Activated CD8-positive, alpha-beta memory T cell treated with anti-CD3 and anti-CD28 coated beads for 48 hours (primary cell): Measurements from ENCODE around the gene TULP4.
"Not testable (repeated sequence)": the region's sequence is repeated elsewhere in the genome, so short reads cannot be mapped to it uniquely, and the experiment has no call there.

ENCODE experiments used
- DNase-seq, 3 experiments: peaks; one replicate each; pipeline ENCODE4 v3.0.0-alpha.2; 2020; ENCODE audit warnings: low read depth in 2 of 3, low spot score in 2 of 3

TULP4 gene

DNA sequence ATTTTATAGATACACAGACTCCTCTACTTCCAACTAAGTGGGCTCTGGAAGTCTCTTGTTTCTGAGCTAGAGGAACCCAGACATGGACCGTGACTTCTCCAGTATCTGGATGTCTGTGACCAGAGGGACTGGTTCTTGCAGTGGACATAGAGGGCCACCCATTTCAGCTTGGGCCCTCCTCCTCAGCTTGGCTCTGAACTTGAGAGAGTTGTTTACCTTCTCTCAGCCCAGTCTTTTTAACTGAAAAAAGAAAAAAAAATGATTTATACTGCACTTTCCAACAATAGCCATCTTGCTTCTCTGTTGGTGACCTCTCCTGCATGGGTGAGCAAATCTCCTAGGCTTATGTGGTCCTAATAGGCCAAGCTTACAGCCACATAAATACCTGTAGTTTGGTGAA is 187.3 kb downstream of the TULP4 start:
- no peak for DNase-seq

DNA sequence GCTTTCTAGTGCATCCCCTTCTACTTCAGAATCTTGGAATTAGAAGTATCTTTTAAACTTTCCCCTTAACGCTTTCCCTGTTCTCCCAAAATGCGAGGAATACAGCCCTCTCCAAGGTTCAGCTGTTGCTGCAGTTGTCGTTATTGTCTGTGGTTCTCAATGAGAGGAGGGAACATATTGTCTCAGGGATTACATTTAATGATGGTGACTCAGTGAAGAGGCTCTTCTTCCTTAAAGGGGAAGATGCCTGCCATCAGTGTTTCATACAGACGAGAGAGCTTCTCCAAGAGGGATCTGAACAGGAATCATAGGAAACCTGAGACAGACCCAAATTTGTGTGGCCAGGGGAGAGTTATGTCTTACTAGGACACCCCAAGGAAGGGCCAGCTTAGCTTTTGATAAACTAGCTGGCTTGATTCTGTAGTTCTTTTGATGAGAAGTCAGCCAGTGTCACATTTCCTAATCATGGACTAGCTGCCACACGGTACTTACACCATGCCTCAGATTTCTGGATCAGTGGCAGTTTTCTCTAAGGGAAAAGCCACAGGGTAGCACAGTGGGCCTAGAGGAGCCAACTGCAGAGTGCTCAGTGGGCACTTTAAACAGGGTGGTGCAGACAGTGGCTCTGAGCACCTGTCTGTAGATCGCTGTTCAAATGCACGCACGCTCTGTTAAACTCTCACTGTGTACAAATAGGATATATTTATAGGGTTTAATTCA is 187.9 kb downstream of the TULP4 start:
- no peak for DNase-seq

DNA sequence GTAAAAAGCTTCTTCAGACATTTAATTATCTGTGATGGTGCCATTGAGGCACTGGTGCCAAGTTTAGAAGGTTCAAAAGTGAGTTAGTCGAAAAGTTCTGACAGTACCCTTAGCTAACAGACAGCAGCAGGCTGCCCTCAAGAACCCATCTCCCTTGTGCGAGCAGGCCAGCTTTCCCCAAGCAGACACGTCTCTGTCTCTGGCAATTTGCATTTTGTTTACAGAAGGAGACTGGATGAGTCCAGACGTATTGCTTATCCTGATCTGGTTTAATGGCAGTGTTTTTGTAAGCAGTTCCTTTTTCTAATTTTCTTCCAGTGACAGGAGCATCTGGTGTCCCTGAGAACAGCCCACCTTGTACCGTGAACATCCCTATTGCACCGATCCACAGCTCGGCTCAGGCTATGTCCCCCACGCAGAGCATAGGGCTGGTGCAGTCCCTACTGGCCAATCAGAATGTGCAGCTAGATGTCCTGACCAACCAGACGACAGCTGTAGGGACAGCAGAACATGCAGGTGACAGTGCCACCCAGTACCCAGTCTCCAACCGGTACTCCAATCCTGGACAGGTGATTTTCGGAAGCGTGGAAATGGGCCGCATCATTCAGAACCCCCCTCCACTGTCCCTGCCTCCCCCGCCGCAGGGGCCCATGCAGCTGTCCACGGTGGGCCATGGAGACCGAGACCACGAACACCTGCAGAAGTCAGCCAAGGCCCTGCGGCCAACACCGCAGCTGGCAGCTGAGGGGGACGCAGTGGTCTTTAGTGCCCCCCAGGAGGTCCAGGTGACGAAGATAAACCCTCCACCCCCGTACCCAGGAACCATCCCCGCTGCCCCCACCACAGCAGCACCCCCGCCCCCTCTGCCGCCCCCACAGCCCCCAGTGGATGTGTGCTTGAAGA is 189.3 kb downstream of the TULP4 start:
- no peak for DNase-seq

DNA sequence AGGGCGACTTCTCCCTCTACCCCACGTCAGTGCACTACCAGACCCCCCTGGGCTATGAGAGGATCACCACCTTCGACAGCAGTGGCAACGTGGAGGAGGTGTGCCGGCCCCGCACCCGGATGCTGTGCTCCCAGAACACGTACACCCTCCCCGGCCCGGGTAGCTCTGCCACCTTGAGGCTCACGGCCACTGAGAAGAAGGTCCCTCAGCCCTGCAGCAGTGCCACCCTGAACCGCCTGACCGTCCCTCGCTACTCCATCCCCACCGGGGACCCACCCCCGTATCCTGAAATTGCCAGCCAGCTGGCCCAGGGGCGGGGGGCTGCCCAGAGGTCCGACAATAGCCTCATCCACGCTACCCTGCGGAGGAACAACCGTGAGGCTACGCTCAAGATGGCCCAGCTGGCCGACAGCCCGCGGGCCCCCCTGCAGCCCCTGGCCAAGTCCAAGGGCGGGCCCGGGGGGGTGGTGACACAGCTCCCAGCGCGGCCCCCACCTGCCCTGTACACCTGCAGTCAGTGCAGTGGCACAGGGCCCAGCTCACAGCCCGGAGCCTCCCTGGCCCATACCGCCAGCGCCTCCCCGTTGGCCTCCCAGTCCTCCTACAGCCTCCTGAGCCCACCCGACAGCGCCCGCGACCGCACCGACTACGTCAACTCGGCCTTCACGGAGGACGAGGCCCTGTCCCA is 190.1 kb downstream of the TULP4 start:
- no peak for DNase-seq

DNA sequence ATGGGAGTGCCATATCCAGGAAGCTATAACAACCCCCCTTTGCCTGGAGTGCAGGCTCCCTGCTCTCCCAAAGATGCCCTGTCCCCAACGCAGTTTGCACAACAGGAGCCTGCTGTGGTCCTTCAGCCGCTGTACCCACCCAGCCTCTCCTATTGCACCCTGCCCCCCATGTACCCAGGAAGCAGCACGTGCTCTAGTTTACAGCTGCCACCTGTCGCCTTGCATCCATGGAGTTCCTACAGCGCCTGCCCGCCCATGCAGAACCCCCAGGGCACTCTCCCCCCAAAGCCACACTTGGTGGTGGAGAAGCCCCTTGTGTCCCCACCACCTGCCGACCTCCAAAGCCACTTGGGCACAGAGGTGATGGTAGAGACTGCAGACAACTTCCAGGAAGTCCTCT is 191.0 kb downstream of the TULP4 start:
- no peak for DNase-seq

DNA sequence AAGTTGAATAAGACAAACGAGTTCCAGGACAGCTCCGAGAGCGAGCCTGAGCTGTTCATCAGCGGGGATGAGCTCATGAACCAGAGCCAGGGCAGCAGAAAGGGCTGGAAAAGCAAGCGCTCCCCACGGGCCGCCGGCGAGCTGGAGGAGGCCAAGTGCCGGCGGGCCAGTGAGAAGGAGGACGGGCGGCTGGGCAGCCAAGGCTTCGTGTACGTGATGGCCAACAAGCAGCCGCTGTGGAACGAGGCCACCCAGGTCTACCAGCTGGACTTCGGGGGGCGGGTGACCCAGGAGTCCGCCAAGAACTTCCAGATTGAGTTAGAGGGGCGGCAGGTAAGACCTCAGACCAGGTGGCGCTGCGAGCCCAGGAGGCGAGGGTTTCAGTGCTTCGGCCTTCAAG is 191.6 kb downstream of the TULP4 start:
- no peak for DNase-seq

DNA sequence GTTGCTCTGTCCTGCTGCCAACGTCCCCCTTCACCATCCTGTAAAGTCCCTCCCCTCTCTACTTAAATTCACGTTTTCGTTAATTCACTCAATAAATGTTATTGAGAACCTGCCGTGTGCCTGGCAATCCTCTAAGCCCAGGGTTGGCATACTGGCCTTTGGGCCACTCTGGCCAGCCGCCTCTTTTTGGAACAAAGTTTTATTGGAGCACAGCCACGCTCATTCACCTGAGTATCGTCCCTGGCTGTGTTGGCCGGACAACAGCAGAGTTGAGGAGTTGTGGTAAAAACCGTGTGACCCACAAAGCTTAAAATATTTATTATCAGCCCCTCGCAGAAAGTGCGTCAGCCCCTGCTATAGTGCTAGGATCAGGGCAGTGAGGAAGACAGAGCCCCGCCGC is 192.9 kb downstream of the TULP4 start:
- no peak for DNase-seq

DNA sequence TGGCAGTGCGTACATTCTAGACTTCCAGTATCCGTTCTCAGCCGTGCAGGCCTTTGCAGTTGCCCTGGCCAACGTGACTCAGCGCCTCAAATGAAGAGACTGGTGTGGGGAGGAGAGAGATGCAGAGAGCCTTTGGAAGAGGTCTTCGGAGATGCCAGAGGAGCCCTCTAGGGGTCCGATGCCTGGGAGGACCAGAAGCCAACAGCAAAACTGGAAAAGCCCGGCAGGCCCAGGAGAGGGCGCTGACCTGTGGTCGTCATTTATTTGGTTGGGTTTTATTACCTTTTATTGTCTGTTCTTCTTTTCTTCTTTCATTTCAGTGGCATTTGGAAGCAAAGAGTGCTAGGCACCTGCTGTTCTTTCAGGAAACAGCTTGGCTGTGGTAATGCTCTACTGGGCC is 194.3 kb downstream of the TULP4 start:
- no peak for DNase-seq

DNA sequence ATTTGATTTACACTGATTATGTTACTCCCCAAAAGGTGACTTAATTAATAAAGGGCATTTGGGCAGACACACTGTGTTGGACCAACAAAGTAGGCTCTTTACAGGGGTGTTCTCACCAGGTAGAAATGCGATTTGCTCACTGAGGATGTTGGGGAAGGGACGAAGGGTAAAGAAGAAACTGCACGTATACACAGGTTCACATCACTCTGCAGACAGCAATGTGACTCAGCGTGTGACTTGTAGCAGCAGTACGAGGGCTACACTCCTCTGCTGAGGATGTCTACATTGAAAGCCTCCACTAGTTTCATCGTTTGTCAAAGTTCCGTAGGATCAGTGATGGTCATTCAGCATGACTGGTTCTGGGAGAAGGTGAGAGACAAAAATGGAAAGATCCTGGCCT is 194.9 kb downstream of the TULP4 start:
- DNase-seq, result no peak

DNA sequence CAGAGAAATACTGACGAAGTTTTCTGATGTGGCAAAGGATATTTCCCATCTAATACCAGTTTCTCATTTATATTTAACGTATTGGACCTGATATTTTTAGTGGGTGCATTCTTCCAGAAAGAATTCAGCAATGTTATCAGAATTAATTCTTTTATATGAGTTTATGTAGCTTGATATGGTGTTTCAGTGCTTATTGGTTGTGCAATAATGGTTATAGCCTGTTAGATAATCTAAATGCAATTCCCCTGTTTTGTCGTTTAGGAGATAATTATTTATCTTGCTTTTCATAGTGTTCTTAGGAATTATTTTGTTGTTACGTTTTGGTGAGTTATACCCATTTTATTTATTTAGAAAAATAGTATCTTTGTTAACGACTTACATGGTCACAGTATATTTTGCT is 196.2 kb downstream of the TULP4 start:
- DNase-seq, result no peak

DNA sequence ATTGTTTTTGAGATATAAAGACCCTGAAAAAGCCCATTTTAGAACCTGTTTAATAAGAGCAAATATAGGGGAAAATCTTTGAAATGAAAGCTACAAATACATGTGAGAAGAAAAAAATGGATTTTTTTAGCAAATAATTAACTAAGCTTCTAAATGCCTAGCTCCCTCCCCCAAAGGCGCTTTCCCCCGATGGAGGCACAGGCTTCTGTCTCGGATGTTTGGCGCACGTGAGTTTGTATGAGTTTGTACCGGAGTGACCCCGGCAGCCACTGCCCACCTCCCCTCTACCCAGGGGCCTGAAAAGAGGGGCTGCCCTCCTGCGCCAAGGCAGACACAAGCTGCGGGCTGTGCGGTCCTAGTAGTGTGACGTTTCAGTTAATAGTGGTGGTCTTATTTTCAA is 197.2 kb downstream of the TULP4 start:
- DNase-seq, result no peak

DNA sequence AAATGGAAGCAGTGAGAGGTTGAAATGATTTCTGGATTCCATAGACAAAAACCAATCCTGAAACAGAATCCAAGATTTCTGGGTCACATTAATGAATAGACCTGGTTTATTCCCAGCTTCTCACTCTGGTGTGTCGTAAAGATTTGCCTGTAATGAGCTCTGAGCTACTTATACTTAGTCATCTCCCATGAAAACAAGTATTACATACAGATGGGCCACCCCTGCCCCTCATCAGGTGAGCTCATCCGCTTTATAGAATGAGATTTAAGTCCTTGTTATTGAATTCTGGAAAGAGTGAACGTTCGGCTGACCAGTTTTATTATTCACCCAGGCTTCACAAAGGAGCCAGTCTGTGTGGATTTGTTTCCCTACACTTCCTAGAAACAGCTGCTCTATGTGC is 200.5 kb downstream of the TULP4 start:
- no peak for DNase-seq

DNA sequence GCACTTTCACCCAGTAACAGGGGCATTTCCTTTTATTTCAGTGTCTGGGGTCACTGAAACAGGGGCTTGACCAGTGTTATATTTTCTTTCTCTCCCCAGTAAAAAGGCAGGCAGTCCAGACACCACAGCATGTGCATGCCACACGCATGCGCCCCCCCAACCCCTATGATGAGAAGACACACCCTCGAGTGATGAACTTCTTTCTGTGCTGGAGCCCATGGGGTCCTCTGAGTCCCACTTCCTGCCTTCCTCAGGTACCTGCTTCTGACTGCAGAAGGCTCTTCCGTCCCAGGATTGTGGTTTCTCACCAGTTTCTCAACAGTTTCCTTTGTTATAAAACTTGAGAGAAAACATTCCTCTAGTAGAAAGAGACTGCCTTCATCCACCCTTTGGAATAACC is 201.9 kb downstream of the TULP4 start:
- no peak for DNase-seq

DNA sequence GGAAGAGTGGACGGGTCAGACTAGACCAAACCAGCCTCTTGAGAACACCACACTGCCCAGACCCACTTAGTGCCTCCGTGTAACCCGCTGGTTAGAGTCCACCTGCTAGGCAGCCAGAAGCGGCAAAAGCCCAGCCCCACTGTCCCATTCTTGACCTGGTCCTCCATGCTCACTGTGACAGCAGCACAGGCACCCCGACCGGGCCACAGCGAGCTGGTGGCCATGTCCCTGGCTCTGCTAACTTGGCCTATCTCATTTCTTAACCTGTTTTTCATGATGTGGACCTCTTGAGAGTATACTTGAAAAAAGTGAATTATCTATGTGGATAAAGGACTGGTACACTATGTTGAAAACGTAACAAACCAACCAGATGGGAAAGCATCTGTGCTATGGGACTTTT is 202.7 kb downstream of the TULP4 start:
- no peak for DNase-seq

DNA sequence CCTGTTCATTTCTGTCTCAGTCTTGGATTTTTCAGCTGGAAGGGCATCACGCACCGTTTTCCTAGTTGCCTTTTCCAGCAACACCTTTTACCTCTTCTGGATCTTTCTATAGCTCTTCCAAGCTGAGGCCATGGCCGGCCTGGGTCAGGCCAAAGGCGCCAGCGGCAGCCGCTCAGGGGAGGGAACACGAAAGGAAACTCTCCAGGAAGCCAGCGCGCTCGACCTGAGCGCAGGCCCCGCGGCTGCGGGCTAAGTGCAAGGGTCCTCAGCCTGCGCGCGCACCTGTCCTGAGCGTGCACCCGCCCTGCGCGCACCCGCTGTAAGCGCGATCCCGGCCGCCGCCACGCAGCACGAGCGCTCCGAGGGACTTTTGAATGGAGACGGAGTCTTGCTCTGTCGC is 203.8 kb downstream of the TULP4 start:
- no peak for DNase-seq

DNA sequence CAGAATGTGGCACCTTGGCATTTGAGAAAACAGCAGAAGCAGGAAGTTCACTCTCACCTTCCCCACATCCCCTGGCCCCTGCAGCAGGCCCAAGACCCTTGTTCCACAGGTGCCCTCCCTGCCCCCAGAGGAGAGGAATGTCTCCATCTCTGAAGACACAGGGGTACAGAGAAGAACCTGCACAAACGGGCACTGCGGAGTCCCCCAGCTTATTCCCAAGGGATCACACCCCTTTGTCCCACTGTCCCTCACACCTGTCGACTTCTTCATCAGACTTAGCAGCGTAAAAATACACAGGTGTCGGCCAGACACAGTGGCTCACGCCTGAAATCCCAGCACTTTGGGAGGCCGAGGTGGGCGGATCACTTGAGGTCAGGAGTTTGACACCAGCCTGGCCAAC is 204.8 kb downstream of the TULP4 start:
- DNase-seq, result no peak

DNA sequence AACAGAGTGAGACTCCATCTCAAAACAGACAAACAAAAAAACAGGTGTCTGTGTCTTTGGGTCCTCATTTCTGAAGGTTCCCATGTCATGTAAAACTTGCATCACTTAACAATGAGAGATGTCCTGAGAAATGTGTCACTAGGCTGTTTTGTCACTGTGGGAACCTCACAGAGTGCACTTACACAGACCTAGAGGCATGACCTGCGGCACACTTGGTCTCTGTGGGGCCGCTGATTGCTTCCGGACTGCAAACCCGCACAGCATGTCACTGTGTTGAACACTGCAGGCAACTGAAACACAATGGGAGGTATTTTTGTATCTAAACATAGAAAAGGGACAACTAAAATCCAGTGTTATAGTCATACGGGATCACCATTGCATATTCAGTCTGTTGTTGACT is 205.3 kb downstream of the TULP4 start:
- DNase-seq, result no peak

DNA sequence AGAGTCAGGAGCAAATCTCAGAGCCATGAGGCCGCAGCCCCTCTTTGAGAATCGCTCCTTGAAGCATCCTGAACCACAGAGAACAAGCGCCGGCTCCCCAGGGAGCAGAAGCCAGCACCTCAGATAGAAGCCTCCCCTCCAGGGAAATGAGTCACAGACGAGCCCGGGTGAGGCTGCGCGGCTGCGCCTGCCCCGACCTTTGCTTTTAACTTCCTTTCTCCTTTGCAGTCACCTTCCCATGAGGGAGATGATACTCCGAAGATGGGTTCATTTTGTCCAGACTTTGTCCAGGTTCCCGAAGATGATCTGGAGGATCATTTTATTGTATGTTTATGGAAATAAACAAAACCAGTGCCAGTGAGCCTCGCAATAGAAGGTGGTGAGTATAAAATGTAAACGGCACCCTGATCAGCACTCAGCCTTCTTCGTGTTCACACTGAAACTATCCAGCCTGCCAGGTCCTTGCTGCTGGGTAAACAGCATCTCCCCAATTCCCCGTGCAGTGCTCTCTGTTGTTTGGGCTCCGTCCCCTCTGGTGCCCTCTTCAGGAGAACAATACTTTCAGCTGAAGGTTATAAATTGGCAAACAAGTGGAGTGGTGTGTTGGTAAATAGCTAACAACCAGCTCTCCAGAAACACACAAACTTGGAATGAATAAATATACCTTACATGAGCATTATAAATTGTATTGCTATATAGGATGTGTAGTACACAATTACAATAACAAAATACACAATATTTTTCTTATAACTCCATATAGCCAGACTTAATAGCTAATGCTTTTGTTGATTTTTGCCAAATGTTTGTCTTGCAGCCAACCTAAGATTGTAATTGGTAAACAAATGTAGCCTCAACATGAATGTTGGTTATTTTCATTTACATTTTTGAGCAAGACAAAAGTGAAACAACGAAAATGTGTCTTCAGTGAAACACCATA is 206.2 kb downstream of the TULP4 start:
- DNase-seq, result peak in 1 of 3 experiments; percentile 37

DNA sequence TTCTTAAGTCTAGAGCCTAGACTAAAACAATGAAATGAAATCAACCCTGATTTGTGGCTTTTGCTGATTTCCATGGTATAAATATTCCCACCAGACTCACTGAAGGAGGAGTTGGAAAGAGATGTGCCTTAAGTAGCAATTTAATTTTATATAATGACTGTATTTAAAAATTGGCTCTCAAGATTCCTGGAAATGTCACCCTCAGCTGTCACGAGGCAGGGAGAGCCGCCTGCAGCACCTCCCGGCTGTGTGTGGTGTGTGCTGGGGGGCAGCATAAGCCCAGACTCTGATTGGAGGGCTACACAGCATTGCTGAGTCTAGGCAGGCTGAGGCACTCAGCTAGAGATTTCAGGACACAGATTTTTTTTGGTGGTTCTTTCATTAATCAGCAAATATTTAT is 207.0 kb downstream of the TULP4 start:
- no peak for DNase-seq

DNA sequence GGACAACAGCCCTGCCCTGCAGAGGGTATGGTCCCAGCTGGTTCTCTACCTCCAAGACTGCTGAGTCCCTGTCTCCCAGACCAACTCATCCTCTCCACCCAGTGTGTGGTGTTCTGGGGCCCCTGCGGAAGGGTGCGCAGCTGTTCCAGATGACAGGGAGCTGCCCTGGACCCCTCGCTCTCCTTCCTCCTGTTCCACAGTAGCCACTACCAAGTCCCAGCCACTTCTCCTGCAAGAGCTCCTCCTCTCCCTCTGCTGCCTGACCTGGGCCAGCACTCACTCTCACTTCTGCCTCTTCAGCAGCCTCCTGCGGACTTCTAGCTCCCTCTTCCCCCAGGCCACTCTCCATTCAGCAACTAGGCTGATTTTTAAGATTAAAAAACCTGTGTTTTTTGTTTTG is 207.5 kb downstream of the TULP4 start:
- no peak for DNase-seq

DNA sequence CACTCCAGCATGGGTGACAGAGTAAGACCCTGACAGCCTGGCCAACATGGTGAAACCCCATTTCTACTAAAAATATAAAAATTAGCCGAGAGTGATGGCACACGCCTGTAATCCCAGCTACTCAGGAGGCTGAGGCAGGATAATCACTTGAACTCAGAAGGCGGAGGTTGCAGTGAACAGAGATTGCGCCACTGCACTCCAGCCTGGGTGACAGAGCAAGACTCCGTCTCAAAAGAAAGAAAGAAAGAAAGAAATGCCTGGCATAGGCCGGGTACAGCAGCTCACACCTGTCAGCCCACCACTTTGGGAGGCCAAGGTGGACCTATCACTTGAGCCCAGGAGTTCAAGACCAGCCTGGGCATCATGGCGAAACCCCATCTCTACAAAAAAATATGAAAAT is 208.7 kb downstream of the TULP4 start:
- DNase-seq, result not testable (repeated sequence)
